Measurements from ENCODE around the gene TFDP1. TPM values are rescaled to one million over a fixed set of nuclear protein-coding genes. Genes with fewer than 3 reads are reported as not detected.

TFDP1 gene
- total RNA-seq, 1 donor from 2014 or later = 108 TPM

DNA sequence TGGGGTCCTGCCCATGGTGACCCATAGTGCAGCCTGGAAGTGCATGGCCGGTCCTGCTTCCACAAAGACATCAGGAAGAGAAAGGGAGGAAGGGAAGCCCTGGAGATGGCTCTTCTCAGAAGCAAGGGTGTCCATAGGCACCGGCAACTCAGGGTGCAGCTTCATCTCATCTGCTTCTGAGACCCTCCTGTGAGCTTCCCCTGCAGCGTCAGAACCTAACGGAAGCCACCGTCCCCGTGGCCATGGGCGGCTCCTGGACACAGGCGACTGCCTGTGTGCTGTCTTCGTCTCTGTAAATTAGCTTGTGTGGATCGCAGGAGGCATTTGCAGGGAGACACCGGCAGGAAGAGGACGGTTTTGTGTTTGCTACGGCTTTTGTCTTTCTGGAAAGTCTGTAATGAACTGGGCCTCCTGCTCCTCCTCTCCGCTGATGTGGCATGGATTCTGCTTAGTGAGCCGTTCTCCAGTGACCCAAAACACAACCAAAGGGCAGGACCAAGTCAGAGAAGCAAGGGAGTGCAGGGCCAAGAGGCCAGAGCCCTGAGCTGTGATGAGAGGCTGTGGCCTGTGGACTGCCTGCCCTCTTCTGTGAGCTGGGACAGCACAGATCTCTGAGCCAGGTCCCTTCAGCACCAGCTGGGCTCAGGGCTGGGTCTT lies 70.9 kb downstream of the TFDP1 start:
- H3K36me3 Mint-ChIP-seq (ENCODE audit: low read depth) = no peaks in the 10 kb centered on the region
- no peak for DNase-seq (ENCODE audit: low read depth, low spot score)
- peaks cover 5% of the 10 kb centered on the region for H3K4me1 Mint-ChIP-seq
- no peak for TF ChIP-seq CTCF (conservative IDR thresholded peaks at IDR 0.05)
- H3K27ac Mint-ChIP-seq (ENCODE audit: unreplicated experiment) = peak overlapping the region; percentile 62
- no peaks in the 10 kb centered on the region for H3K27me3 Mint-ChIP-seq (ENCODE audit: low read depth)
- H3K9me3 Mint-ChIP-seq = no peaks in the 10 kb centered on the region
- no peak overlapping the region for H3K4me3 Mint-ChIP-seq

- DNase-seq (ENCODE audit: low read depth, low spot score) = no peak
- Mint-ChIP-seq H3K27ac (ENCODE audit: unreplicated experiment) (no peak overlapping the region), H3K36me3 (ENCODE audit: low read depth) (no peaks in the 10 kb centered on the region), H3K9me3 (peaks cover 5% of the 10 kb centered on the region), H3K4me1 (peaks cover 5% of the 10 kb centered on the region), H3K27me3 (ENCODE audit: low read depth) (no peaks in the 10 kb centered on the region), H3K4me3 (no peak overlapping the region)
- no peak for TF ChIP-seq CTCF (conservative IDR thresholded peaks at IDR 0.05)
These were observed 71.5 kb downstream of the TFDP1 start for GRCh38 chr13:113656003-113656588.

DNA sequence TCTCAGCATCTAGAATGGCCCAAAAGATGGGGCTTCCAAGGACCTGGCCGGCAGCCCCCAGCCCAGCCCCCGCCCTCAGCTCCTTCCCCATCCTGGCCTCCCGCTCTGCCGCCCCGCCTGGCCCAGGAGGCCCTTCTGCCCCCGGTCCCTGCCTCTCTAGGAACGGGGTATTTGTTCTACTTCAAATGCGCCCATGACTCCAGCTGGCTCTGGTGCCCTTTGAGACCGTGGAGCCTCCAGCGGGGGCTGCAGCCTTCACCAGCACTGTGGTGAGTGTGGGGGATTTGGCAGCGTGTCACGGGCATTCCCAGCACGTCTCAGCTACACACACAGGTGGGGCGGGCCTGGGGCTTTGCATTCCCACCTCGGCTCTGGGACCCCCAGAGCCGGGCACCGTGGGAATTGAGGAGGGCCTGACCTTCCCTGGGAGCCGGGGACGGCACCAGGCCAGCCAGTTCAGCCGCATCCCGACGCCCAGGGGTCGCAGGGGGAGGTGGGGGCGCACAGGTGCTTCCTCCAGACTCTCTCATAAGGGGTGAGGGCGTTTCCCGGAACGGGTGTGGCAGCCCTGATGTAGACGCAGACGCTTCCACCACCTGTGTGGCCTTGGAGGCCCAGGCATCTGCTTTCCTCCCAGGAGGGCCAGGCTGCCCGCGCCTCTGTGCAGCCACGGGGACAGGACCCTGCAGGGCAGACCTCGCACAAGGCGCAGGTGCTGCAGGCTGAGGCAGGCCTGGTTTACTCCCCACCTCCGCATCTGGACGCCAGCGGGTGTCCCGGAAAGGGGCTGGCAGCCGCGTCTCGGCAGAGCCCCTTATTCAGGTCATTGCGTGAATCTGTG lies 72.5 kb downstream of the TFDP1 start:
- H3K27me3 Mint-ChIP-seq (ENCODE audit: low read depth) = peaks cover 3% of the 10 kb centered on the region
- TF ChIP-seq CTCF (conservative IDR thresholded peaks at IDR 0.05) = no peak
- H3K27ac Mint-ChIP-seq (ENCODE audit: unreplicated experiment) = no peak overlapping the region
- H3K4me1 Mint-ChIP-seq = peaks cover 5% of the 10 kb centered on the region
- no peaks in the 10 kb centered on the region for H3K36me3 Mint-ChIP-seq (ENCODE audit: low read depth)
- peaks cover 12% of the 10 kb centered on the region for H3K9me3 Mint-ChIP-seq
- H3K4me3 Mint-ChIP-seq = no peak overlapping the region
- no peak for DNase-seq (ENCODE audit: low read depth, low spot score)

- Mint-ChIP-seq H3K4me3 (no peak within 1 kb of the TSS), H3K4me1 (peaks cover 5% of the 10 kb centered on the region), H3K27me3 (ENCODE audit: low read depth) (peaks cover 6% of the 10 kb centered on the region), H3K27ac (ENCODE audit: unreplicated experiment) (no peak within 1 kb of the TSS), H3K9me3 (peaks cover 14% of the 10 kb centered on the region), H3K36me3 (ENCODE audit: low read depth) (no peaks in the 10 kb centered on the region)
- DNase-seq (ENCODE audit: low read depth, low spot score) = no peak
- TF ChIP-seq CTCF (conservative IDR thresholded peaks at IDR 0.05) = no peak
These were observed 73.5 kb downstream of the TFDP1 start, which contains the start of gene ATP4B for GRCh38 chr13:113657851-113658741. TSS of gene ATP4B (minus strand) at chr13:113658198. CDS start at chr13:113658144, 54 bp downstream.

GRCh38 chr13:113658836-113659235 lies 74.3 kb downstream of the TFDP1 start:
- no peak overlapping the region for H3K27ac Mint-ChIP-seq (ENCODE audit: unreplicated experiment)
- H3K36me3 Mint-ChIP-seq (ENCODE audit: low read depth) = no peaks in the 10 kb centered on the region
- TF ChIP-seq CTCF (conservative IDR thresholded peaks at IDR 0.05) = no peak
- peaks cover 11% of the 10 kb centered on the region for H3K27me3 Mint-ChIP-seq (ENCODE audit: low read depth)
- H3K9me3 Mint-ChIP-seq = peaks cover 14% of the 10 kb centered on the region
- no peak for DNase-seq (ENCODE audit: low read depth, low spot score)
- H3K4me3 Mint-ChIP-seq = no peak overlapping the region
- peaks cover 5% of the 10 kb centered on the region for H3K4me1 Mint-ChIP-seq

All from neural crest cell (in vitro differentiated cells).